Measurements from ENCODE around the gene YIPF3. TPM values are rescaled to one million over a fixed set of nuclear protein-coding genes. Genes with fewer than 3 reads are reported as not detected.

The YIPF3 gene
- total RNA-seq, 1 experiment from 2014 or later: 81.3 TPM

- TF ChIP-seq TP53 (CRISPR knock-in tag; IDR thresholded peaks at IDR 0.05) (no peak), KAT7 (CRISPR knock-in tag; IDR thresholded peaks at IDR 0.05; ENCODE audit: borderline replicate concordance) (no peak), GTF2I (CRISPR knock-in tag; conservative IDR thresholded peaks at IDR 0.05) (no peak)
Measured at GRCh38 chr6:43461936-43462335, 54.8 kb downstream of the YIPF3 start (continued).

Other genes with a start within 250 kb of the YIPF3 start
- gene SLC22A7, start 218.7 kb downstream of the YIPF3 start, total RNA-seq (2021): not detected in 3 replicates
- gene CRIP3, start 208.1 kb downstream of the YIPF3 start, total RNA-seq (2021): 44.7 to 48.9 TPM (median 45.6 TPM) in 3 replicates
- 19.0 to 24.3 TPM (median 19.7 TPM) in 3 replicates for gene ZNF318, start 147.3 kb downstream of the YIPF3 start, total RNA-seq (2021)
- gene ABCC10, start 89.4 kb downstream of the YIPF3 start, total RNA-seq (2021): 23.8 to 26.6 TPM (median 25.5 TPM) in 3 replicates
- 0.18 to 0.81 TPM (median 0.37 TPM) in 3 replicates for gene DLK2, start 61.4 kb downstream of the YIPF3 start, total RNA-seq (2021)
- gene TJAP1, start 39.4 kb downstream of the YIPF3 start, total RNA-seq (2021): 40.2 to 40.8 TPM (median 40.4 TPM) in 3 replicates
- 0.73 to 1.4 TPM (median 0.76 TPM) in 3 replicates for gene LRRC73, start 6.6 kb downstream of the YIPF3 start, total RNA-seq (2021)
- 32.8 to 46.6 TPM (median 34.2 TPM) in 3 replicates for gene POLR1C, start 163 bp upstream of the YIPF3 start, total RNA-seq (2021)
- 84.9 to 97.8 TPM (median 86.0 TPM) in 3 replicates for gene XPO5, start 59.1 kb upstream of the YIPF3 start, total RNA-seq (2021)
- 17.5 to 28.0 TPM (median 20.6 TPM) in 3 replicates for gene POLH, start 59.3 kb upstream of the YIPF3 start, total RNA-seq (2021)
- gene GTPBP2, start 112.3 kb upstream of the YIPF3 start, total RNA-seq (2021): 61.1 to 76.4 TPM (median 63.4 TPM) in 3 replicates
- 28.6 to 31.6 TPM (median 30.1 TPM) in 3 replicates for gene MAD2L1BP, start 118.9 kb upstream of the YIPF3 start, total RNA-seq (2021)
- gene RSPH9, start 128.1 kb upstream of the YIPF3 start, total RNA-seq (2021): 0.16 to 0.35 TPM (median 0.32 TPM) in 3 replicates
- gene MRPS18A, start 170.9 kb upstream of the YIPF3 start, total RNA-seq (2021): 58.6 to 61.6 TPM (median 59.1 TPM) in 3 replicates

Measured in WTC11 (cell line).